HK-2 (cell line): Measurements from ENCODE around the gene ANO7.

Experiments used
- DNase-seq: peaks from one replicate; pipeline ENCODE4 v3.0.0-alpha.2; 2018; ENCODE audit not compliant: unreplicated experiment

ANO7 gene

GRCh38 chr2:241228860-241229516, 40.5 kb downstream of the ANO7 start:
- DNase-seq = no peak

GRCh38 chr2:241229563-241230401, 41.3 kb downstream of the ANO7 start:
- DNase-seq = no peak

GRCh38 chr2:241230435-241230834, 42.0 kb downstream of the ANO7 start:
- no peak for DNase-seq

- DNase-seq = no peak
These were observed 44.5 kb downstream of the ANO7 start for GRCh38 chr2:241232736-241233575.

- DNase-seq = no peak
These were observed 45.8 kb downstream of the ANO7 start for GRCh38 chr2:241234066-241234790.

DNA sequence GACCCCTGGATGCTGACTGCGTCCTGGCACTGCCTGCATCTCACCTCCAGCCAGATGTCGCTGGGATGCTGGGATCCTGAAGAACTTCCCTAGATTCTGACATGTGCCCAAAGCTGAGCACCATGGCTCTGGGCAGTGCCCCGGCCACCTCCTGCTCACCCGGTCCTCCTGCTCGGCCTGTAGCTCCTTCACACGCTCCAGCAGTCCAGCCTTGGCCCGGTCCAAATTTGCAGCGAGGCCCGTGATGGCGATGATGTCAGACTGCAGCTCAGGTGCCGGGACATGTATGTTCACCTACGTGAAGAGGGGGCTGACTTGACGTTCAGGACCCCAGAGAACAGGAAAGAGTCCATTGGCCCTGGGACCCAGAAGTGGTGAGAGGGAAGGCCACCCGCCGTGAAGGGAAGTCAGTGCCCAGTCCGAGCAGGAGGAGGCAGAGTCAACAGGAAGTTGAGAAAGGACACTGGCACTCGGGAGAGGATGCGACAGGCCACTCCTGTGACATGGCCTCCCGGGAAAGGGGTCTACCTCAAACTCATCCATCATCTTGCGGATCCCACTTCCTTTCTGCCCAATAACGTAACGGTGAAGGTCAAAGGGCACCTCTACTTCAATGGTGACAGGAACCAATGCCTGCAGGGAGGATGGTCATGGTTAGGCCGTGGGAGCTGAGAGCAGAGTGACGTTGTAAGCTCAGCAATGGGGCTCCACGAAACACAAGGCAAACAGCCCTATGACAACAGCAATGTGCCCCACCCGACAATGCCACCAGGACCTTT, 46.7 kb downstream of the ANO7 start:
- DNase-seq = no peak

GRCh38 chr2:241235859-241236593, 47.5 kb downstream of the ANO7 start:
- no peak for DNase-seq

GRCh38 chr2:241237047-241237446, 48.6 kb downstream of the ANO7 start:
- DNase-seq = no peak

GRCh38 chr2:241237949-241238371, 49.5 kb downstream of the ANO7 start:
- no peak for DNase-seq

DNA sequence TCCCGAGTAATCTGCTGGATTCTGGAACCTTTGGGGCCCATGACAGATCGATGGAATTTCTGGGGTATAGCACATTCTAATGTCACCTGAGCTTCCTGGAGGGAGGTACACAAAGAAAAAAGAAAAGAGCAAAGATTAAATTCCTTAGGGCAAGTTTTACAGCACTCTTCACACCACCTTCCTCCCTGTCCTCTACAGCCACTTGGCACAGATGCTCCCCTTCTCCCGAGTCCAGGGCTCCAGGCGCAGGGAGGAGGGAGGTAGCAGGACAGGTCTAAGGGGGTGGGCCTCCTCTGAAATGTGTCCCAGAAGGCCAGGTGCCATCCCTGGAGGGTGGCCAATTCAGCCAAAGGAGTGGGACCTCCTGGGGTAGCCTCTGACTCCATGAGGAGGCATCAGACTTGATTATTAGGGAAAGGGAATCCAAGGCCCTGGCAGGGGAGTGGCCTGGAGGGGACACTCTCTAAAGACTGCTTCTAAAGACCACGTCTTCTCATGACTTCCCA, 50.3 kb downstream of the ANO7 start:
- no peak for DNase-seq

DNA sequence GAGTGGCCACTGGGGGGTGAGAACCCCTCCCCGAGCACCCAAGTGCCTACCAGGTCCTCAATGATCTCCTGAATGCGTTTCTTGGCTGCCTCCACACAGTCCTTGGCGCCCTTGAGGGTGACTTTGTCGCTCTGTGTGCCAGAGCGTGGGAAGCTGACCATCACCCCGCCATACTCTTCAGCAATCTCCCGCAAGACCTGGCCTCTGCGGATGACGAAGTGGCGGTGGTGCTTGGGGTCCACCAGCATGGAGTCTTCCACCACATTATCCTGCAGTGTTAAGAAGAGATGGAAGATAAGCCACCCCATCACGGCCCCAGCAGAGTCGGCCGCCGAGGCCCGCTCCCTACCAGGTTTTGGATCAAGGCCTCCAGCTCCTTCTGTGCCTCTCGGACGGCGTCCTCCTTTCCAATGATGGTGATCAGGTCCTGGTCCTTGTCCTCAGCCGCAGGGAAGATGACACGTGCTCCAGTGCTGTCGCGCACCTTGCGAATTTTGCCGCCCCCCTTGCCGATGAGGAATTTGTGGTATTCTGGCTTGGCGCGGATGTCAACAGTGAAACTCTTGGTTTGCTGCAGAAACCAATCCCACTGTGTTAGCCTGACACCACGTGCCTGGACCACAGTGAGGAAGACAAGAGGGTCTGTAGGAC, 51.2 kb downstream of the ANO7 start:
- no peak for DNase-seq

- DNase-seq = no peak
These were observed 52.0 kb downstream of the ANO7 start for GRCh38 chr2:241240320-241241004.

GRCh38 chr2:241241669-241242068, 53.2 kb downstream of the ANO7 start:
- no peak for DNase-seq

DNA sequence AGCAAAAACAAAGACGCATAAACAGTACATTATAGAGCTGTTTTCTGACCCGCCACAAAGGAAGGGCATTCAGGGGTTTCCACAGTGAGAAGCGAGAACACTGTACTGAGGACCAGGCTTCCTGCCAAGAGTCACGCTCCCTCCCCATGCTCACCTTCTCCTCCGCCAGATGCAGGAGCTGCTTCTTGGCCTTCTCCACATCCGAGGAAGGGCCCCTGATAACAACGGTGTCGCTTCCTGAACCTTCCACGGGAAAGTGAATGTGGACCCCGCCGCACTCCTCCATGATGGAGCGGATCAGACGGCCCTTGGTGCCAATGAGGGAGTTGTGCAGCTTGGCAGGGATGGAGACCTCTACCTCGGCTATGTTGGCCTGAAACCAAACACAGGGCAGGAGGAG, 53.8 kb downstream of the ANO7 start:
- no peak for DNase-seq

- no peak for DNase-seq
These were observed 55.9 kb downstream of the ANO7 start for GRCh38 chr2:241244368-241244767.

- no peak for DNase-seq
These were observed 59.8 kb downstream of the ANO7 start for GRCh38 chr2:241248289-241248688.

- no peak for DNase-seq
These were observed 60.4 kb downstream of the ANO7 start for GRCh38 chr2:241248897-241249296.

DNA sequence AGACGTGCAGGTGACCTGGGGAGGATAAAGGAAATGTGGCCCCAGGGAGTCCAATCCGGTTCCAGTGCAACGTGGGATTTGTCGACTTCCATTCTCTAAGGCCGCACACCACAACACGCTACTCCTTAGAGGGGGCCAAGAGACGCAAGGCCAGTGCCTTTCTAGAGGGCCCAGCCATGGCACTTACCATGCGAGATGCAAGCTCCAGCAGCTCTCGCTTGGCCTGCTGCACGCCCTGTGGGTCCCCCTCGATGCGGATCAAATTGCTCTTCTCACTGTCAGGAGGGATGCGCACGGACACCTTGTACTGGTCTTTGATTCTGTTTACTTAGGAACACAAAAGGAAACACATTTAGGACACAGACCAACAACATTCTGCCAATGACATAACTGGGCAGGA, 61.2 kb downstream of the ANO7 start:
- DNase-seq = no peak
